IPS-11a (cell line): ENCODE results near the gene PLEKHA4.
"Not testable (repeated sequence)": the region's sequence is repeated elsewhere in the genome, so short reads cannot be mapped to it uniquely, and the experiment has no call there.

Experiments used
- H3K4me3 ChIP-seq: one replicate; pipeline ENCODE4 v1.5.1; 2013; ENCODE audit warnings: low read depth, low read length, control low read depth

PLEKHA4 gene

DNA sequence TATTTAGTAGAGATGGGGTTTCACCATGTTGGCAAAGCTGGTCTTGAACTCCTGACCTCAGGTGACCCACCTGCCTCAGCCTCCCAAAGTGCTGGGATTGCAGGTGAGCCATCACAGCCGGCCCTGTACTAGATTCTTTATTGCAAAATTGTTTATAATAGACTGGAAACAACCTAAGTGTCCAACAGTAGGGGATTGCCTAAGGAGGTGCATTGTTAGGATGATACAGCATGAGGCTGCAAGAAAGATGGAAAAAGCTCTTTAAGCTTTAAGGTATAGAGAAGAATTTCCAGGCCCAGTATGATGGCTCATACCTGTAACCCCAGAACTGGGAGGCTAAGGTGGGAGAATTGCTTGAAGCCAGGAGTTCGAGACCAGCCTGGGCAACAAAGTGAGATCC, 65.8 kb downstream of the PLEKHA4 start:
- H3K4me3 ChIP-seq: no peak overlapping the region

DNA sequence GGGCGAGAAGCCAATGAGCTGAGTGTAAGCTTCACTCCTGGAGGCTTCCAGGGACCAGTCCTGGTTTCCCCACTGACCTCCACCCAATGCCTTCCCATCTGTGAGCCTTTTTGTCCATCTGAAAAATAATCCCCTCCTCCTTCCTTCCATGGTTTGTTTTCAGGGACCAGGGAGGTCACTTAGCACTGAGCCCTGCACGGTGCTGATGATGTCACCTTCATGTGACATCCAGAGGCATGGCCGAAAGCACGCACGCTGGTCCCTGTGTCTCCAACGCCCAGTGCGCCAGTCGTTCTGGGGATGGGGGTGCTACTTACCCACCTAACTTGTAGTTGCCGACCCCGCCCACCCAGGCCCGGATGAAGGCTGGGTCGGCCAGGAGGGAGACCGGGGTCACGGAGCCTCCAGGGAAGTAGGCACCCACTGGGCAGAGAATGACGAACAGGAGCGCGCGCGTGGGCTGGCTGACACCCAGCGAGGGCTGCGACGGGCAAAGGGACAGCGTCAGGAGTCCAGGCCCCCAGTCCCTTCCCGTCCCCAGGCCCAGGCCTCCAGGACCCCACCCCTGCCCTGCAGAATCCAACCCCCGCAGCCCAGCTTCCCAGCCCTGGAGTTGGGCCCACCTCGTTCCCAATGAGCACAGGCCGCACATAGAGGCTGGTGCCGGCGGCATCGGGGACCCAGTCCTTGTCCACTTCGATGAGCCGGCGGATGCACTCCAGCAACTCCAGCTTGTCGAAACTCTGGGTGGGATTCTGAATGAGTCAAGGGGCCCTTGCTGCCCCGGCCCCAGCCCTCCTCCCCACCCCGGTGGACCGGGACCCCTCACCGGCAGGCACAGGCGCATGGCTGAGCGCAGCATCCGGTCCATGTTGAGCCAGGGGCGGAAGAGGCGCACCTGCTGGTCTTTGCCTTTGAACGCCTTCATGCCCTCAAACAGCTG, 68.8 kb downstream of the PLEKHA4 start:
- H3K4me3 ChIP-seq: no peak overlapping the region

DNA sequence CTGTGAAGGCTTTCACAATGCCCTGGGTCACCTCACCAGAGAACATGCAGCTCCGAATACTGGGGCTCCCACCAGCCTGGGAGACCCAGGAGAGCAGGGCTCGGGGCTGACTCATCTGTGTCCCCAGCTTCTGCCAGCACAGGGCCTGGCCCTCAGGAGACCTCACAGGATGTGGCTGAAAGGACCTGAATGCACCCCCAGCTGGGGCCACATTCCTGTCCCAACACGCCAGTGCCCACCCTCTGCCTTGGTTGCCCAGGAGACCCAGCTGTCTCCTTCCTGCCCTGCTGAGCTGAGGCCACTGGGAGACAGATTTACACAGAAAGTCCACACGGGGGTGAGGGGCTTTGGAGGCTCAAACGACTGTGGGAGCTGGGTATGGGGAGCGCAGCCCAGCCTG, 69.5 kb downstream of the PLEKHA4 start:
- H3K4me3 ChIP-seq: no peak overlapping the region

DNA sequence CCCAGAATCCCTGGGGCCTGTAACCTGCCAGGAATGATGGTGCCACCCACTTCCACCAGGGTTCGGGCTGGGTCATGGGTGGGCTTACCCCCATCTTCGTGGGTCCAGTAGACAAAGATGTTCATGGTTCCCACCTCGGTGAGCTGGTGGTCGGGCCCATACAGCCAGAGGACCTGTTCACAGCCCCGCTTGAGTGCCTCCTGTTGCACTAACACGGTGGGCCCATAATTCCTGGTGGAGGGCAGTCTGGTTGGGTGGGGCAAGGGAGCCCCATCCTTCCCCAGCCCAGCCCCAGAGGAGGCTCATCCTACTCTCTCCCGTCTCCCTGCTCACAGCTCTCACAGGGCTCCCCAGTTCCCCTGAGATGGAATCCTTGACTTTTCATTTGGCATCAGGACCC, 71.3 kb downstream of the PLEKHA4 start:
- H3K4me3 ChIP-seq: no peak overlapping the region

DNA sequence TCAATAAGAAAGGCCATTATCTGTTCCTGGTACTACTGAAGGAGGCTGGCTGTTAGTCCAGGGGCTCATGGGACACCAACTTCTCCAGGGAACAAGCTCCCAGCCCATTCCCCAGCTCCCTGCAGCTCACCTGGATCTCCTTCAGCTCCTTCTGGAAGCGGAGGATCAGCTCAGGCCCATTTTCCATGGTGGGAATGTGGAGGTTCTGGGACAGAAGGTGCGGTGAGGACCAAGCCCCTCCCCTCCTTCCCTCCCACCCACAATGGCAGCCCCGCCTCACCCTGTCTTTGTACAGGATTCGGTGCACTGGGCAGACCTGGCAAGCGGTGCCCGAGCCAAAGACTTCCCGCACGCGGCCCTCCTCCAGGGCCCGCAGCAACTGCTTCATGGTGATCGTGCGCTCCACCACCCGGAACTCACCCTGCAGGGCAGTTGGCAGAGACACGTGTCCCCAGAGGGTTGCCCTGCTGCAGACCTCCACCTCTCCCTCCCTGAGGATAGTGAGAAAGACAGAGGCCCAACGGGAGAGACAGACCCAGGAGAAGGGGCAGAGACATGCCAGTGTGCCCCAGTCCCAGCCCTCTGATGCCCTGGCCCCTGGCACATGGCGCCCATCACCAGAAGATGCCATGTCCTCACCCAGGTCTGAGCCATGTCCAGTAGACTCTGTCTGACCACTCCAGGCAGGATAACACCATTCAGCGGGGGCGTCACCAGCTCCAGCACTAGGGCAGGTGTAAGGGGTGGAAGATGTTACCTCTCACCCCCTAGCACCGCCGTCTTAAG, 71.9 kb downstream of the PLEKHA4 start:
- no peak overlapping the region for H3K4me3 ChIP-seq

DNA sequence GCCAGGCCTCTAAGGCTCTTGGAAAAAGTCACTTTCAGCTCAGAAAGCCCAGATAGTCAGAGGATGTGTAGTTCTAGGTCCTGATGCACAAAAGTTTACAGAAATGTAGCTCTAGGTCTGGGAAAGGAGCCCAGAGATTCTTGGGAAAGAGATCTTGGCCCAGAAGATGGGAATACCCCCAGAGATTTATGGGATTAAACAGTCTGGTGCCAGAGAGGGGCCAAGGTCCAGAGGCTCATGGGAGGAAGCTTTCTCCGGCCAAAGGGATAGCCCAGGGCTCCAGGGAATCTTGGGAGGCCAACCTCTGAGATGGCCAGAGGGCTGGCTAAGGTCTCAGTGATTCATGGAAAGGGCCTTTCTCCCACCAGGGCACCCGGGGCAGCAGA, 72.7 kb downstream of the PLEKHA4 start:
- no peak overlapping the region for H3K4me3 ChIP-seq

DNA sequence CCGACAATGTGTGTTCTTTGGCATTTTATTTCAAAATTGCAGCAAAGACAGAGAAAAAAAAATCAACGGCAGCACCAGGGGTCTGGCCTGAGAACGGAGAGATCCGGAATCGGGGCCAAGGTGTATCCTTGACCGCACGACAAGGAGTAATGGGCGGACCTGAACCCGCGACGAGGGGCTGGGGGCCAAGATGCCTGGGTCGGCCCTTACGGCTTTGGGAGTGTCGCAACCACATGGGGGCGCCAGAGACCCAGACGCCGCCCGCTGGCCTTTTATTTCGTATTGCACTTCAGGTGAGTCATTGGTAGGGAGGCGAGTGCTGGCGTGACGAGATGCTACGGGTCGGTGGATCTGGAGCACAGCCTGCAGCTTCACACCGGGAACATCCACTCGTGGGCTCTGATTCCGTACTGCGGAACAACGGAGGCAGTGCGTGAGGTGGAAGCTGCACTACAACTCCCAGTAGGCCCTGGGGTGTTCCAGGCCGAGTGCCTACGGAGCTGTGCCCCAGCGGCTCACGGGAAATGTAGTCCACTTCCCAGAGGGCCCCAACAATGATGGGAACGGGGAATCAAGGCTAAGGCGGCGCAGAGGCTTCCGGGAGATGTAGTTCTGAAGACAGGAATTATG, 73.2 kb downstream of the PLEKHA4 start:
- peak overlapping the region; percentile 89 for H3K4me3 ChIP-seq

DNA sequence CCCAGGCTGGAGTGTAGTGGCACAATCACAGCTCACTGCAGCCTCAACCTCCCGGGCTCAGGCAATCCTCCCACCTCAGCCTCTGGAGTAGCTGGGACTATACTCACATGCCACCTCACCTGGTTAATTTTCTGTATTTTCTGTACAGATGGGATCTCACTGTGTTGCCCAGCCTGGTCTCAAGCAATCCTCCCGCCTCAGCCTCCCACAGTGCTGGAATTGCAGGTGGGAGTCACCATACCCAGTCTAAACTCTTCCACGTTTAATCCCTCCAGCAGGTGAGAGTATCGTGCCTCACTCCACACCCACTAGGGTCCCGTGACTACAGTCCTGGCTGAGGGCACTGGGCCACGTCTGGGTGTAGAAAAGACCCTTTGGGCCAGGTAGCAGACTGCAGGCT, 74.1 kb downstream of the PLEKHA4 start:
- H3K4me3 ChIP-seq: no peak overlapping the region

DNA sequence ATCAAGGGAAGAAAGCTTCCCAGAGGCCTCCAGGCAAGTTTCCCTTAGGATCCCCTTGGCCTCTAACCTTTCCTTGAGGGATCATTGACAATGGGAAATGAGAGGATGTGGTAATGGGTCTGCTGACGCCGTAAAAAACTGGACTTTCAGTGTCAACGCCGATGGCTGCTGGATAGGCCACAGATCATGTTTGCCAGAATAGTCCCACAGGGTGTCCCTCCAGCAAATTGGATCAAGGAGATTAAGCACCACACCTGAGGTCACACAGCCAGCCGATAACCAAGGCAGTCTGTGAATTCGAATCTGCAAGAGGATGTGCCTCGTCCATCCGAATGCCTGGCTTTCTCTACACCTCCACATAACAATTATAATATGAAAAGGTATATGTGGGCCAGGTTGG, 75.1 kb downstream of the PLEKHA4 start:
- H3K4me3 ChIP-seq: no peak overlapping the region

DNA sequence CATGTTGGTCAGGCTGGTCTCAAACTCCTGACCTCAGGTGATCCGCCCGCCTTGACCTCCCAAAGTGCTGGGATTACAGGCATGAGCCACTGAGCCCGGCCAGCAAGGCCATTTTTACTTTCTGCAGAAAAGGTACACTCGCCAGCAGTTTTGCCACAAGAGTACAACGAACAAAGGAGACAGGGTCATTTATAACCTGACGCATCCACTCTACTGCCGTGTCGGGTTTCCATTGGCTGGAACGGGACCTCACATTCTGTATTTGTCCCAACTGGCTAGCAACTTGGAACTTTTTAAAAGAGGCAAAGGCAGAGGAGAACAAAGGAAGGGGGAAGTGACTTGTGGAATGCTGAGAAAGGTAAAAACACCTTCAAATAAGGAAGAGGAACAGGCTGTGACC, 81.1 kb downstream of the PLEKHA4 start:
- H3K4me3 ChIP-seq: not testable (repeated sequence)
